ENCODE results near the gene FNDC3B. TPM values are rescaled to one million over a fixed set of nuclear protein-coding genes. Genes with fewer than 3 reads are reported as not detected.

The FNDC3B gene
- total RNA-seq, 1 donor from 2014 or later = 79.2 TPM

GRCh38 chr3:172067837-172068440, 28.6 kb downstream of the FNDC3B start:
- H3K27ac Mint-ChIP-seq = no peak overlapping the region
- H3K36me3 Mint-ChIP-seq = peaks cover 25% of the 10 kb centered on the region
- H3K27me3 Mint-ChIP-seq = no peaks in the 10 kb centered on the region
- peaks cover 56% of the 10 kb centered on the region for H3K4me1 Mint-ChIP-seq (ENCODE audit: unreplicated experiment)
- no peaks in the 10 kb centered on the region for H3K9me3 Mint-ChIP-seq
- TF ChIP-seq, protein P1, sequence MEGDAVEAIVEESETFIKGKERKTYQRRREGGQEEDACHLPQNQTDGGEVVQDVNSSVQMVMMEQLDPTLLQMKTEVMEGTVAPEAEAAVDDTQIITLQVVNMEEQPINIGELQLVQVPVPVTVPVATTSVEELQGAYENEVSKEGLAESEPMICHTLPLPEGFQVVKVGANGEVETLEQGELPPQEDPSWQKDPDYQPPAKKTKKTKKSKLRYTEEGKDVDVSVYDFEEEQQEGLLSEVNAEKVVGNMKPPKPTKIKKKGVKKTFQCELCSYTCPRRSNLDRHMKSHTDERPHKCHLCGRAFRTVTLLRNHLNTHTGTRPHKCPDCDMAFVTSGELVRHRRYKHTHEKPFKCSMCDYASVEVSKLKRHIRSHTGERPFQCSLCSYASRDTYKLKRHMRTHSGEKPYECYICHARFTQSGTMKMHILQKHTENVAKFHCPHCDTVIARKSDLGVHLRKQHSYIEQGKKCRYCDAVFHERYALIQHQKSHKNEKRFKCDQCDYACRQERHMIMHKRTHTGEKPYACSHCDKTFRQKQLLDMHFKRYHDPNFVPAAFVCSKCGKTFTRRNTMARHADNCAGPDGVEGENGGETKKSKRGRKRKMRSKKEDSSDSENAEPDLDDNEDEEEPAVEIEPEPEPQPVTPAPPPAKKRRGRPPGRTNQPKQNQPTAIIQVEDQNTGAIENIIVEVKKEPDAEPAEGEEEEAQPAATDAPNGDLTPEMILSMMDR (conservative IDR thresholded peaks at IDR 0.05) = no peak
- DNase-seq (ENCODE audit: extremely low spot score, unreplicated experiment) = no peak
- no peak overlapping the region for H3K4me3 Mint-ChIP-seq

- peaks cover 21% of the 10 kb centered on the region for H3K36me3 Mint-ChIP-seq
- H3K27me3 Mint-ChIP-seq = no peaks in the 10 kb centered on the region
- DNase-seq (ENCODE audit: extremely low spot score, unreplicated experiment) = no peak
- H3K9me3 Mint-ChIP-seq = no peaks in the 10 kb centered on the region
- no peak overlapping the region for H3K4me3 Mint-ChIP-seq
- peaks cover 50% of the 10 kb centered on the region for H3K4me1 Mint-ChIP-seq (ENCODE audit: unreplicated experiment)
- H3K27ac Mint-ChIP-seq = no peak overlapping the region
- TF ChIP-seq, protein P1 (conservative IDR thresholded peaks at IDR 0.05) = no peak
Observed at GRCh38 chr3:172068977-172069376, 29.6 kb downstream of the FNDC3B start.

DNA sequence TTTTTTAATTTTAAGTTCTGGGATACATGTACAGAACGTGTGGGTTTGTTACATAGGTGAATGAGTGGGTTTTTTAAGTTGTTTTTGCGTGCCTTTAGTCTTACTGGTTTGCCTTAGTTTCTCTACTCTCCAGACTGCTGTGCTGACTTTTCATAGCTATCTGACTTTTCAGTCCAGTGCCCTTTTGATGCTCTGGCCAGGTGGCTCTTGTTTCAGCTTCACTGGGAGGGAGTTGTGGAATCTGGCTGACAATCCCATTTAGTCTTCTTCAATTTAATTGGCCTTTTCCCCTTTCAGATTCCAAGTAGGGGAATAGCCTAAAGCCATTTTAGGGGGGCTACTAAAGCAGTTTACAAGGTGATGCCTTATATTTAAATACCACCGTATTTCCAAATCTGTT, 30.1 kb downstream of the FNDC3B start:
- H3K4me1 Mint-ChIP-seq (ENCODE audit: unreplicated experiment) = peaks cover 54% of the 10 kb centered on the region
- TF ChIP-seq, protein P1 (conservative IDR thresholded peaks at IDR 0.05) = no peak
- no peak overlapping the region for H3K27ac Mint-ChIP-seq
- H3K9me3 Mint-ChIP-seq = no peaks in the 10 kb centered on the region
- no peak for DNase-seq (ENCODE audit: extremely low spot score, unreplicated experiment)
- H3K4me3 Mint-ChIP-seq = no peak overlapping the region
- H3K27me3 Mint-ChIP-seq = no peaks in the 10 kb centered on the region
- peaks cover 16% of the 10 kb centered on the region for H3K36me3 Mint-ChIP-seq

- TF ChIP-seq, protein P1 (conservative IDR thresholded peaks at IDR 0.05) = no peak
- Mint-ChIP-seq H3K4me3 (no peak overlapping the region), H3K27ac (no peak overlapping the region), H3K27me3 (no peaks in the 10 kb centered on the region), H3K36me3 (peaks cover 13% of the 10 kb centered on the region), H3K4me1 (ENCODE audit: unreplicated experiment) (peaks cover 57% of the 10 kb centered on the region), H3K9me3 (no peaks in the 10 kb centered on the region)
- DNase-seq (ENCODE audit: extremely low spot score, unreplicated experiment) = no peak
Observed at GRCh38 chr3:172070269-172070668, 30.9 kb downstream of the FNDC3B start.

DNA sequence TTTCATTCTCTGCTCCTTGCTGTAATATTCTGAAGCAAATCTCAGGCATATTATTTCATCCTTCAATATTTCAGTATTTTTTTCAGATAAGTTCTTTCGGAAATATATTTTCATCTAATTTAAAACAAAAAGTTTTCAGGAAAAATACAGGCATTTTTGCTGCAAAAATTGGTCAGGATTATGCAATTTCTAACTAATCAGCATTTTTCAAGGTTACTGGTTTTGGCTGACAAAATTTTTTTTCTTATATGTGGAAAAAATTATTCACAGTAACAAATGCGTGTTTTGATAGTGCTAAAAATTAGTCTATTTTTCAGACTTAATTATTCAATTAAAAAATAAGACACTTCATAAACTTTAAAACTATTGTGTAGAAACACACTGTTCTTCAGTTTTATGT, 31.4 kb downstream of the FNDC3B start:
- Mint-ChIP-seq H3K4me3 (no peak overlapping the region), H3K36me3 (peaks cover 13% of the 10 kb centered on the region), H3K27me3 (no peaks in the 10 kb centered on the region), H3K4me1 (ENCODE audit: unreplicated experiment) (peaks cover 54% of the 10 kb centered on the region), H3K27ac (no peak overlapping the region), H3K9me3 (peaks cover 1% of the 10 kb centered on the region)
- TF ChIP-seq, protein P1 (conservative IDR thresholded peaks at IDR 0.05) = no peak
- DNase-seq (ENCODE audit: extremely low spot score, unreplicated experiment) = no peak

All from type B pancreatic cell (in vitro differentiated cells).